Stimulated activated CD8-positive, alpha-beta memory T cell treated with anti-CD3 and anti-CD28 coated beads, Interleukin-2, amount 100 ng/mL, for 48 hours (primary cell): ENCODE measurements around the gene ANKRD12.
"Not testable (repeated sequence)": the region's sequence is repeated elsewhere in the genome, so short reads cannot be mapped to it uniquely, and the experiment has no call there.

Experiments used
- DNase-seq, 2 donors: peaks; one replicate each; pipeline ENCODE4 v3.0.0-alpha.2; 2020; ENCODE audit warnings: low read depth in 2 of 2

Gene ANKRD12

GRCh38 chr18:9136315-9137155 lies at the start of gene ANKRD12:
ANKRD12 (plus strand) TSS chr18:9136781; CDS start chr18:9182433, 45,652 bp downstream.
- DNase-seq, result peak; percentile 96 to 97

DNA sequence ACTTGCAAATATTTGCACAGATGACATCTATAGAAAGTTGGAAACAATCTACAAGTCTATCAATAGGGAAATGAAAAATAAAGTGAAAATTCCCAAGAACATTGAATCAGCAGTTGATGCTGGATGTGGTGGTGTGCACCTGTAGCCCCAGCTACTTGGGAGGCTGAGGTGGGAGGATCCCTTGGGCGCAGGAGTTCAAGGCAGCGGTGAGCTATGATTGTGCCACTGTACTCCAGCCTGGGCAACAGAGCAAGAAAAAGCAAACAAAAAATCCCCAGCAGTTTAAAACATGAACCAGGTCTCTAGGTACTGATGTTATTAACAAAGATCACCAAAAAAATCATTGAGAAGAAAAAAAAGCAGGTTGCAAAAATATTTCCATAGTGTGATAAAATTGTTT lies 49.4 kb upstream of the ANKRD12 start:
- DNase-seq, result no peak

GRCh38 chr18:9088252-9088651 lies 48.3 kb upstream of the ANKRD12 start:
- DNase-seq, result no peak

GRCh38 chr18:9088727-9089126 lies 47.9 kb upstream of the ANKRD12 start:
- DNase-seq, result not testable (repeated sequence)

- no peak for DNase-seq
Measured at GRCh38 chr18:9090578-9090977, 46.0 kb upstream of the ANKRD12 start.

- no peak for DNase-seq
Measured at GRCh38 chr18:9091066-9091476, 45.5 kb upstream of the ANKRD12 start.

DNA sequence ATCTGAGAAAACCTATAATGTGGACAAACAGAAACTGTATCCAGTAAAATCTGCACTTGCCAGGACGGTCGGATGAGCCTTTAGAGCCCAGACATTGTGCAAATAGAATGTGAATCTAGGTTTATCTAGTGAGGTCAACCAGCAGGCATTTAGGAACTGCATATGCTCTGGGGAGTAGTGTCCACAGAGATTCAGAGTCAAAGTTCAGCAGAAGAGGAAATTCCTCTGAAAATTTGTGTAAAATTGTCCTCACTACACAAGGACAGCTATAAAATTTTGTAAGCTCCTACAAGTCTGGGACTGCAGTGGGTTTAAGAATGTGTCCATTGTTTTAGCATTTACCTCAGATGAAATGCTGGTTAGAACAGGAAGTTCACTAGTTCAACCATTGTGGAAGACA lies 43.9 kb upstream of the ANKRD12 start:
- no peak for DNase-seq

DNA sequence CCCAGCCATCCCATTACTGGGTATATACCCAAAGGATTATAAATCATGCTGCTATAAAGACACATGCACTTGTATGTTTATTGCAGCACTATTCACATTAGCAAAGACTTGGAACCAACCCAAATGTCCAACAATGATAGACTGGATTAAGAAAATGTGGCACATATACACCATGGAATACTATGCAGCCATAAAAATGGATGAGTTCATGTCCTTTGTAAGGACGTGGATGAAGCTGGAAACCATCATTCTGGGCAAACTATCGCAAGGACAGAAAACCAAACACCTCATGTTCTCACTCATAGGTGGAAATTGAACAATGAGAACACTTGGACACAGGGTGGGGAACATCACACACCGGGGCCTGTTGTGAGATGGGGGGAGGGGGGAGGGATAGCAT lies 43.5 kb upstream of the ANKRD12 start:
- not testable (repeated sequence) for DNase-seq

GRCh38 chr18:9094307-9095226 lies 42.0 kb upstream of the ANKRD12 start:
- DNase-seq, result peak in 1 of 2 donors; percentile 63

- DNase-seq, result peak in 1 of 2 donors; percentile 33
Measured at GRCh38 chr18:9095297-9096006, 41.1 kb upstream of the ANKRD12 start.

- no peak for DNase-seq
Measured at GRCh38 chr18:9096007-9096371, 40.6 kb upstream of the ANKRD12 start.

- no peak for DNase-seq
Measured at GRCh38 chr18:9096685-9097084, 39.9 kb upstream of the ANKRD12 start.

DNA sequence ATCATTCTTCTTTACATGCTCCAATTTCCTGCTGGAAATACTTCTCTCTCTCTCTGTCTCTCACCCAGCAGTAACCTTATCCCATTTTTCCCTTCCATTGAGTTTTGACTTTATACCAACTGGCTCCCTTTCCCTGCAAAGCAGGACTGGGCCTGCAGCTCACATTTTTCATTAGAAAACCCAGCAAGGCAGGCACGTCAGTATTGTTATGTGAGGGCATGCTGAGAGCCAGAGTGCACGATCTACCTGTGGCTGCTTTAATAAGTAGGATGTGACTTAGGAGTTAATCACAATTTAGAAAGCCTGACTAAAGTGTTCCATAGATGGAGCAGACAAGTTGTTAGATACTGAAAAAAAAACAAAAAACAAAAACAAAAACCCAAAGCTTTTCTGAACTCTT lies 39.2 kb upstream of the ANKRD12 start:
- no peak for DNase-seq

- DNase-seq, result no peak
Measured at GRCh38 chr18:9100796-9101195, 35.8 kb upstream of the ANKRD12 start.

DNA sequence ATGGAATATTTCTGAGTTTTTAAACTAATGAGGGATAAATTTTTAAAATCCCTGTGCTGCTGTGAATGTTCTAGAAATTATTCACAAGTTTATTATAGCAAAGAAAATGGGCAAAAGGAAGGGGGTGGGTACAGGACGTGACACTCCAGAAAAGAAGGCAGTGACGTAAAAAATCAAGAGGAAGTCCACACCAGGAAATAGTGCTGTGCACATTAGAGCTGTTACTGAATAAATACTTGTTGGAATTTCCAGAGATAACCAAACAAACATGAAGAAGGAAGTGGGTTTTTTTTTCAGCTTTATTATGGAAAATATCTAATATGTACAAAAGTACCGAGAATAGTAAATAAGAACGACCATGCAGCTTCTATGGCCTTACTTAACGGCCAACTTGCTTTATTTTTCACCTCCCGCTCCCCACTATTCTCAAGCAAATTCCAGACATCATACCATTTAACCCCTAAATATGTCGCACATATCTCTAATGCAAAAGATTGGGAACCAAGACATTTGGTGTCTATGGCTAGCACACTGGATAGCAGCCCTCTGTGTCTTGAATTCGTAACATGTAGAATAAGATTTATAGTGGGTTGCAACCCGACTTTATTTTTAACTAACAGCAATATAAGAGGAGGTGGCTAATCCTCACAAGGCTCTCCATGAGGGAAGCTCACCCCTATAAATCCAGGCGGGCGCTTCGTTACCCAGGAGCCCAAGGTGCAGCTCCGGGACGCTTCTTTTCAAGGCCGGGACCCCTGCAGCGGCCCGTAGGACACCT lies 34.7 kb upstream of the ANKRD12 start:
- DNase-seq, result no peak

- peak; percentile 98 to 99 for DNase-seq
Measured at GRCh38 chr18:9102508-9103375, 33.8 kb upstream of the ANKRD12 start, which contains the start of gene NDUFV2. NDUFV2 (plus strand) TSS chr18:9102699; CDS start chr18:9102744, 45 bp downstream.

DNA sequence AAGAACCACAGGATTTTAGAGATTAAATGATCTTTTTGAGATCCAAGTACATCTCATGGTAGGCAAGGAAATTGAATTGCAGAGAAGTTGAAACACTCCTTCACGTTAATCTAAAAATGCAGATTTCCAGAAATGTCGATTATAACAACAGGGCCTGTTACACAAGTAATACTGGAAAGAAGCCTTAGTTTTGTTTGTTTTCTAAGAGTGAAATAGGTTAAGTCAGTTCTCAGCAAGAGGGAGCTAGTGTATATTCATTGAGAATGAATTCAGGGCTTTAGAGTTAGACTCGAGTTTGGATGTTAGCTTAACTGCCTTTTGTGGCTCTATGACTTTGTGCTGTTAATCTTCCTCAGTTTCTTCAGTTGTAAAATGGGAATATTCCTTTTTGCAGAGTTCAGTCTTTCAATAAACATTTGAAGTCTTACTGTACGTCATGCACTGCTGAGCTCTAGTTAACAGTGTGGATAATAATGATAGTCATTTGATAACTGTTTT lies 33.2 kb upstream of the ANKRD12 start:
- no peak for DNase-seq

- no peak for DNase-seq
Measured at GRCh38 chr18:9104244-9104901, 32.2 kb upstream of the ANKRD12 start.

- DNase-seq, result no peak
Measured at GRCh38 chr18:9105420-9105819, 31.2 kb upstream of the ANKRD12 start.
